ENCODE measurements around the gene ANKS4B.

The ANKS4B gene

DNA sequence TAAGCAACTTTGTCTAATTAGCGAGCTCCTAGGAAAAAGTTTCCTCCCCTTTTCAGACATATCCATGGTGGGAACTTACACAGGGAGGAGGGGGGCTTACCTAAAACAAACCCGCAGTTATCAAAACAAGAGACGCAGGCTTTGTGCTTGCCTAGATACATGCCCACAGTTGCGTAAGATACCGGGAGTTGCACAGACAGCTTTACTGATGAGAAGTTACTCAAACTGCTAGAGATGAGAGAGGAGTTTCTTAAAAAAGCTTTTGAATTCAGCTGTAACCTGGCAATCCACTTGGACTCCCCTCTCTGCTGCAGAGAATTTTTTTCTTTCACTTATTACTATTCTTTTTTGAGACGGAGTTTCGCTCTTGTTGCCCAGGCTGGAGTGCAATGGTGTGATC, 15.3 kb upstream of the ANKS4B start (continued):
- TF ChIP-seq ZNF239 (tag by site-specific recombination; IDR thresholded peaks at IDR 0.05) = no peak
- TF ChIP-seq ZBTB48 (tag by site-specific recombination; IDR thresholded peaks at IDR 0.05) = no peak
- TF ChIP-seq, protein P1, sequence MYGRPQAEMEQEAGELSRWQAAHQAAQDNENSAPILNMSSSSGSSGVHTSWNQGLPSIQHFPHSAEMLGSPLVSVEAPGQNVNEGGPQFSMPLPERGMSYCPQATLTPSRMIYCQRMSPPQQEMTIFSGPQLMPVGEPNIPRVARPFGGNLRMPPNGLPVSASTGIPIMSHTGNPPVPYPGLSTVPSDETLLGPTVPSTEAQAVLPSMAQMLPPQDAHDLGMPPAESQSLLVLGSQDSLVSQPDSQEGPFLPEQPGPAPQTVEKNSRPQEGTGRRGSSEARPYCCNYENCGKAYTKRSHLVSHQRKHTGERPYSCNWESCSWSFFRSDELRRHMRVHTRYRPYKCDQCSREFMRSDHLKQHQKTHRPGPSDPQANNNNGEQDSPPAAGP (tag by site-specific recombination; IDR thresholded peaks at IDR 0.05) = no peak
- TF ChIP-seq, protein P2, sequence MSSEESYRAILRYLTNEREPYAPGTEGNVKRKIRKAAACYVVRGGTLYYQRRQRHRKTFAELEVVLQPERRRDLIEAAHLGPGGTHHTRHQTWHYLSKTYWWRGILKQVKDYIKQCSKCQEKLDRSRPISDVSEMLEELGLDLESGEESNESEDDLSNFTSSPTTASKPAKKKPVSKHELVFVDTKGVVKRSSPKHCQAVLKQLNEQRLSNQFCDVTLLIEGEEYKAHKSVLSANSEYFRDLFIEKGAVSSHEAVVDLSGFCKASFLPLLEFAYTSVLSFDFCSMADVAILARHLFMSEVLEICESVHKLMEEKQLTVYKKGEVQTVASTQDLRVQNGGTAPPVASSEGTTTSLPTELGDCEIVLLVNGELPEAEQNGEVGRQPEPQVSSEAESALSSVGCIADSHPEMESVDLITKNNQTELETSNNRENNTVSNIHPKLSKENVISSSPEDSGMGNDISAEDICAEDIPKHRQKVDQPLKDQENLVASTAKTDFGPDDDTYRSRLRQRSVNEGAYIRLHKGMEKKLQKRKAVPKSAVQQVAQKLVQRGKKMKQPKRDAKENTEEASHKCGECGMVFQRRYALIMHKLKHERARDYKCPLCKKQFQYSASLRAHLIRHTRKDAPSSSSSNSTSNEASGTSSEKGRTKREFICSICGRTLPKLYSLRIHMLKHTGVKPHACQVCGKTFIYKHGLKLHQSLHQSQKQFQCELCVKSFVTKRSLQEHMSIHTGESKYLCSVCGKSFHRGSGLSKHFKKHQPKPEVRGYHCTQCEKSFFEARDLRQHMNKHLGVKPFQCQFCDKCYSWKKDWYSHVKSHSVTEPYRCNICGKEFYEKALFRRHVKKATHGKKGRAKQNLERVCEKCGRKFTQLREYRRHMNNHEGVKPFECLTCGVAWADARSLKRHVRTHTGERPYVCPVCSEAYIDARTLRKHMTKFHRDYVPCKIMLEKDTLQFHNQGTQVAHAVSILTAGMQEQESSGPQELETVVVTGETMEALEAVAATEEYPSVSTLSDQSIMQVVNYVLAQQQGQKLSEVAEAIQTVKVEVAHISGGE (tag by site-specific recombination; conservative IDR thresholded peaks at IDR 0.05; ENCODE audit: low read depth) = no peak
- no peak for TF ChIP-seq ZNF843 (tag by site-specific recombination; IDR thresholded peaks at IDR 0.05)
- TF ChIP-seq ZNF571 (tag by site-specific recombination; IDR thresholded peaks at IDR 0.05) = no peak
- TF ChIP-seq, protein P3, sequence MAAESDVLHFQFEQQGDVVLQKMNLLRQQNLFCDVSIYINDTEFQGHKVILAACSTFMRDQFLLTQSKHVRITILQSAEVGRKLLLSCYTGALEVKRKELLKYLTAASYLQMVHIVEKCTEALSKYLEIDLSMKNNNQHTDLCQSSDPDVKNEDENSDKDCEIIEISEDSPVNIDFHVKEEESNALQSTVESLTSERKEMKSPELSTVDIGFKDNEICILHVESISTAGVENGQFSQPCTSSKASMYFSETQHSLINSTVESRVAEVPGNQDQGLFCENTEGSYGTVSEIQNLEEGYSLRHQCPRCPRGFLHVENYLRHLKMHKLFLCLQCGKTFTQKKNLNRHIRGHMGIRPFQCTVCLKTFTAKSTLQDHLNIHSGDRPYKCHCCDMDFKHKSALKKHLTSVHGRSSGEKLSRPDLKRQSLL (tag by site-specific recombination; IDR thresholded peaks at IDR 0.05) = no peak
- no peak for TF ChIP-seq ZBTB8A (tag by site-specific recombination; IDR thresholded peaks at IDR 0.05)

DNA sequence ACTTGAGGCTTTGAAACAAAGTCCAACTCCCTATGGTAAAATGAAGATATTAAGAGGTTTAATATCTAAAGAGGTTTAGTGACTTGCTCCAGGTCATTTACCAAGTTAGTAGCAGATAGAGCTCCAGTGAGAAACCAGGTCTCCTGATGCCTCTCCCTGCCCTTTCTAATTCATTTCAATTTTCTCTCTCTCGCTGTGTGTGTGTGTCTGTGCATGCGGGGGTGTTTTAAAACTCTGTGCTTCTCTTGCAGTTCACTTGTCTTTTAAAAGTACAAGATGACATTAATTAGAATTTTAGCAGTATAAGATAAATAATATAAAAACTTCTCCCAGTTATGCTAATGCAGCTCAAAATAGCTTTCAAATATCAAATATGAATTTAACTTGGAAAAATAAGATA, 13.9 kb upstream of the ANKS4B start:
- H3K9me3 ChIP-seq (ENCODE audit: control insufficient read depth, insufficient read depth, low read depth, low read length) = no peaks in the 10 kb centered on the region
- H3K4me1 ChIP-seq (ENCODE audit: control insufficient read depth, insufficient read depth, low read length) = no peaks in the 10 kb centered on the region
- H3K36me3 ChIP-seq (ENCODE audit: control insufficient read depth in 2 of 2, insufficient read depth in 1 of 2, low read length in 2 of 2) = no peaks in the 10 kb centered on the region
- no peak overlapping the region for H3K4me3 ChIP-seq (ENCODE audit: low read depth, low read length)
- ChIA-PET POLR2A (no interaction called here), CTCF (no interaction called here)
- no peak for TF ChIP-seq KLF7 (tag by site-specific recombination; IDR thresholded peaks at IDR 0.05; ENCODE audit: borderline replicate concordance)
- TF ChIP-seq KLF1 (tag by site-specific recombination; IDR thresholded peaks at IDR 0.05) = no peak
- no peak for TF ChIP-seq ZFP41 (tag by site-specific recombination; IDR thresholded peaks at IDR 0.05; ENCODE audit: borderline replicate concordance)
- TF ChIP-seq ZNF473 (tag by site-specific recombination; IDR thresholded peaks at IDR 0.05) = no peak
- TF ChIP-seq ZNF521 (tag by site-specific recombination; IDR thresholded peaks at IDR 0.05) = no peak
- no peak for TF ChIP-seq ZNF37A (tag by site-specific recombination; IDR thresholded peaks at IDR 0.05)
- TF ChIP-seq, protein P4, sequence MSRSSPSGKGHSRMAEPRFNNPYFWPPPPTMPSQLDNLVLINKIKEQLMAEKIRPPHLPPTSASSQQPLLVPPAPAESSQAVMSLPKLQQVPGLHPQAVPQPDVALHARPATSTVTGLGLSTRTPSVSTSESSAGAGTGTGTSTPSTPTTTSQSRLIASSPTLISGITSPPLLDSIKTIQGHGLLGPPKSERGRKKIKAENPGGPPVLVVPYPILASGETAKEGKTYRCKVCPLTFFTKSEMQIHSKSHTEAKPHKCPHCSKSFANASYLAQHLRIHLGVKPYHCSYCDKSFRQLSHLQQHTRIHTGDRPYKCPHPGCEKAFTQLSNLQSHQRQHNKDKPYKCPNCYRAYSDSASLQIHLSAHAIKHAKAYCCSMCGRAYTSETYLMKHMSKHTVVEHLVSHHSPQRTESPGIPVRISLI (tag by site-specific recombination; IDR thresholded peaks at IDR 0.05) = no peak
- TF ChIP-seq, protein P5, sequence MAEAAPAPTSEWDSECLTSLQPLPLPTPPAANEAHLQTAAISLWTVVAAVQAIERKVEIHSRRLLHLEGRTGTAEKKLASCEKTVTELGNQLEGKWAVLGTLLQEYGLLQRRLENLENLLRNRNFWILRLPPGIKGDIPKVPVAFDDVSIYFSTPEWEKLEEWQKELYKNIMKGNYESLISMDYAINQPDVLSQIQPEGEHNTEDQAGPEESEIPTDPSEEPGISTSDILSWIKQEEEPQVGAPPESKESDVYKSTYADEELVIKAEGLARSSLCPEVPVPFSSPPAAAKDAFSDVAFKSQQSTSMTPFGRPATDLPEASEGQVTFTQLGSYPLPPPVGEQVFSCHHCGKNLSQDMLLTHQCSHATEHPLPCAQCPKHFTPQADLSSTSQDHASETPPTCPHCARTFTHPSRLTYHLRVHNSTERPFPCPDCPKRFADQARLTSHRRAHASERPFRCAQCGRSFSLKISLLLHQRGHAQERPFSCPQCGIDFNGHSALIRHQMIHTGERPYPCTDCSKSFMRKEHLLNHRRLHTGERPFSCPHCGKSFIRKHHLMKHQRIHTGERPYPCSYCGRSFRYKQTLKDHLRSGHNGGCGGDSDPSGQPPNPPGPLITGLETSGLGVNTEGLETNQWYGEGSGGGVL (tag by site-specific recombination; IDR thresholded peaks at IDR 0.05) = no peak
- no peak for TF ChIP-seq ZNF555 (tag by site-specific recombination; conservative IDR thresholded peaks at IDR 0.05)
- H3K27ac ChIP-seq (ENCODE audit: extremely low read depth, low read depth, low read length) = no peak overlapping the region

Data from HEK293 (cell line).